ENCODE data around the gene TBP.

GRCh38 chr6:170575250-170575649 is 21.1 kb downstream of the TBP start:
- peak; percentile 18 for TF ChIP-seq CTCF (IDR thresholded peaks at IDR 0.05; ENCODE audit: insufficient read depth, low read depth, low read length)
- TF ChIP-seq EZH2 (IDR thresholded peaks at IDR 0.05; ENCODE audit: insufficient read depth, low read length), result no peak

Measured in astrocyte (in vitro differentiated cells and primary cell).